BJ (cell line): Measurements from ENCODE around the gene MOV10L1. TPM values are rescaled to one million over a fixed set of nuclear protein-coding genes. Genes with fewer than 3 reads are reported as not detected.
A peak's percentile ranks its signal among the peaks of the same experiment; 100 is the strongest.
"Not testable (repeated sequence)": the region's sequence is repeated elsewhere in the genome, so short reads cannot be mapped to it uniquely, and the experiment has no call there.

ENCODE experiments used
- CTCF ChIA-PET: fragments of 350-600 bp; formaldehyde crosslinking; extraction: SDS; loops from one replicate; lab custom pipeline; 2021; ENCODE audit warnings: antibody characterized with exemption, inconsistent platforms; lab: Yijun Ruan, JAX
- POLR2A ChIA-PET: fragments of 300-600 bp; sonication (Branson Sonifier 250); formaldehyde crosslinking; extraction: SDS; loops from one replicate; lab custom pipeline; 2021; ENCODE audit warnings: antibody characterized with exemption; lab: Charles Lee
- DNase-seq: peaks from one replicate; pipeline ENCODE4 v3.0.0-alpha.2; 2011; ENCODE audit warnings: low read depth
- H3K27me3 ChIP-seq: 2 replicates; pipeline ENCODE4 v1.6.0; 2011; ENCODE audit warnings: low read length; ENCODE audit not compliant: control insufficient read depth, insufficient read depth
- H3K36me3 ChIP-seq: 2 replicates; pipeline ENCODE4 v1.5.1; 2011; ENCODE audit warnings: low read length; ENCODE audit not compliant: control insufficient read depth, insufficient read depth
- H3K4me3 ChIP-seq: 2 replicates; pipeline ENCODE4 v1.5.1; 2011; ENCODE audit warnings: low read depth, mild to moderate bottlenecking, control low read depth, low read length
- CTCF ChIP-seq: IDR thresholded peaks from 2 replicates; pipeline ENCODE4 v1.5.1; 2011; ENCODE audit warnings: low read depth, mild to moderate bottlenecking, control low read depth, inconsistent platforms, low read length, moderate library complexity; ENCODE audit not compliant: insufficient read depth
- polyA plus RNA-seq: library from polyadenylated mRNA; depleted of rRNA; stranded (reverse); fragments of >200 nt; gene quantifications from 2 replicates; pipeline ENCODE4 v1.2.3, GENCODE V29; 2011

MOV10L1 gene
- polyA plus RNA-seq, 1 experiment, result 6.6 TPM

- Histone ChIP-seq H3K36me3 (peaks cover 2% of the 10 kb centered on the region), H3K4me3 (no peak overlapping the region), H3K27me3 (no peaks in the 10 kb centered on the region)
- ChIA-PET CTCF (interaction anchor here (0.5 kb wide), 1 partner anchor 45 kb away, joined by 5 read pairs; no protein-coding TSS in a partner anchor), POLR2A (no interaction called here)
- no peak for TF ChIP-seq CTCF
- DNase-seq, result no peak
Measured at GRCh38 chr22:50144005-50144614, 54.3 kb downstream of the MOV10L1 start.

- ChIA-PET CTCF (interaction anchor here (0.6 to 1.9 kb wide), 3 partner anchors 9 to 65 kb away, joined by 3 to 6 read pairs (median 4); no protein-coding TSS in a partner anchor), POLR2A (no interaction called here)
- Histone ChIP-seq H3K27me3 (no peaks in the 10 kb centered on the region), H3K4me3 (no peak overlapping the region), H3K36me3 (peaks cover 2% of the 10 kb centered on the region)
- no peak for TF ChIP-seq CTCF
- DNase-seq, result no peak
Measured at GRCh38 chr22:50145721-50146438, 56.1 kb downstream of the MOV10L1 start.

- POLR2A ChIA-PET, result no interaction called here
- CTCF ChIA-PET, result interaction anchor here (0.6 to 1.9 kb wide), 4 partner anchors 10 to 64 kb away, joined by 3 to 6 read pairs (median 4); no protein-coding TSS in a partner anchor
- no peak overlapping the region for H3K4me3 ChIP-seq
- no peak for DNase-seq
- TF ChIP-seq CTCF, result peak; percentile 84
- H3K36me3 ChIP-seq, result peaks cover 2% of the 10 kb centered on the region
- H3K27me3 ChIP-seq, result no peaks in the 10 kb centered on the region
Measured at GRCh38 chr22:50146439-50147238, 56.8 kb downstream of the MOV10L1 start.

- H3K27me3 ChIP-seq, H3K4me3 ChIP-seq, DNase-seq, POLR2A ChIA-PET, H3K36me3 ChIP-seq: not testable (repeated sequence)
- CTCF ChIA-PET, result interaction anchor here (0.6 to 1.1 kb wide), 2 partner anchors 59 to 60 kb away, joined by 3 to 4 read pairs; no protein-coding TSS in a partner anchor
Measured at GRCh38 chr22:50147258-50148165, 57.7 kb downstream of the MOV10L1 start.

GRCh38 chr22:50148166-50148500 lies 58.3 kb downstream of the MOV10L1 start:
- DNase-seq, result no peak
- CTCF ChIA-PET, result interaction anchor here (1.1 to 2.3 kb wide), 2 partner anchors 10 to 59 kb away, joined by 4 to 8 read pairs; no protein-coding TSS in a partner anchor
- no peak for TF ChIP-seq CTCF
- Histone ChIP-seq H3K36me3 (peaks cover 2% of the 10 kb centered on the region), H3K27me3 (no peaks in the 10 kb centered on the region), H3K4me3 (no peak overlapping the region)
- POLR2A ChIA-PET, result no interaction called here
